HFF-Myc (cell line): ENCODE results near the gene AKAP5.

Experiments used
- DNase-seq: peaks from one replicate; pipeline ENCODE4 v3.0.0-alpha.2; 2011; ENCODE audit warnings: low read depth; ENCODE audit errors: extremely low read depth
- H3K4me3 ChIP-seq: replicated peaks from 2 replicates; pipeline ENCODE4 v1.5.1; 2011; ENCODE audit warnings: low read depth, mild to moderate bottlenecking, control low read depth, low read length
- TF ChIP-seq, protein P1 (sequence below): IDR thresholded peaks from 2 replicates; pipeline ENCODE4 v1.5.1; 2012; ENCODE audit warnings: mild to moderate bottlenecking, low read depth, low read length, control low read depth; ENCODE audit errors: missing control alignments

AKAP5 gene

GRCh38 chr14:64442300-64442988, 22.9 kb upstream of the AKAP5 start:
- TF ChIP-seq, protein P1, sequence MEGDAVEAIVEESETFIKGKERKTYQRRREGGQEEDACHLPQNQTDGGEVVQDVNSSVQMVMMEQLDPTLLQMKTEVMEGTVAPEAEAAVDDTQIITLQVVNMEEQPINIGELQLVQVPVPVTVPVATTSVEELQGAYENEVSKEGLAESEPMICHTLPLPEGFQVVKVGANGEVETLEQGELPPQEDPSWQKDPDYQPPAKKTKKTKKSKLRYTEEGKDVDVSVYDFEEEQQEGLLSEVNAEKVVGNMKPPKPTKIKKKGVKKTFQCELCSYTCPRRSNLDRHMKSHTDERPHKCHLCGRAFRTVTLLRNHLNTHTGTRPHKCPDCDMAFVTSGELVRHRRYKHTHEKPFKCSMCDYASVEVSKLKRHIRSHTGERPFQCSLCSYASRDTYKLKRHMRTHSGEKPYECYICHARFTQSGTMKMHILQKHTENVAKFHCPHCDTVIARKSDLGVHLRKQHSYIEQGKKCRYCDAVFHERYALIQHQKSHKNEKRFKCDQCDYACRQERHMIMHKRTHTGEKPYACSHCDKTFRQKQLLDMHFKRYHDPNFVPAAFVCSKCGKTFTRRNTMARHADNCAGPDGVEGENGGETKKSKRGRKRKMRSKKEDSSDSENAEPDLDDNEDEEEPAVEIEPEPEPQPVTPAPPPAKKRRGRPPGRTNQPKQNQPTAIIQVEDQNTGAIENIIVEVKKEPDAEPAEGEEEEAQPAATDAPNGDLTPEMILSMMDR = no peak
- no peak for DNase-seq
- no peak overlapping the region for H3K4me3 ChIP-seq

GRCh38 chr14:64444140-64444539, 21.2 kb upstream of the AKAP5 start:
- TF ChIP-seq, protein P1 = no peak
- no peak for DNase-seq
- no peak overlapping the region for H3K4me3 ChIP-seq

- TF ChIP-seq, protein P1 = no peak
- H3K4me3 ChIP-seq = no peak overlapping the region
- no peak for DNase-seq
These were observed 20.1 kb upstream of the AKAP5 start for GRCh38 chr14:64444984-64445845.

DNA sequence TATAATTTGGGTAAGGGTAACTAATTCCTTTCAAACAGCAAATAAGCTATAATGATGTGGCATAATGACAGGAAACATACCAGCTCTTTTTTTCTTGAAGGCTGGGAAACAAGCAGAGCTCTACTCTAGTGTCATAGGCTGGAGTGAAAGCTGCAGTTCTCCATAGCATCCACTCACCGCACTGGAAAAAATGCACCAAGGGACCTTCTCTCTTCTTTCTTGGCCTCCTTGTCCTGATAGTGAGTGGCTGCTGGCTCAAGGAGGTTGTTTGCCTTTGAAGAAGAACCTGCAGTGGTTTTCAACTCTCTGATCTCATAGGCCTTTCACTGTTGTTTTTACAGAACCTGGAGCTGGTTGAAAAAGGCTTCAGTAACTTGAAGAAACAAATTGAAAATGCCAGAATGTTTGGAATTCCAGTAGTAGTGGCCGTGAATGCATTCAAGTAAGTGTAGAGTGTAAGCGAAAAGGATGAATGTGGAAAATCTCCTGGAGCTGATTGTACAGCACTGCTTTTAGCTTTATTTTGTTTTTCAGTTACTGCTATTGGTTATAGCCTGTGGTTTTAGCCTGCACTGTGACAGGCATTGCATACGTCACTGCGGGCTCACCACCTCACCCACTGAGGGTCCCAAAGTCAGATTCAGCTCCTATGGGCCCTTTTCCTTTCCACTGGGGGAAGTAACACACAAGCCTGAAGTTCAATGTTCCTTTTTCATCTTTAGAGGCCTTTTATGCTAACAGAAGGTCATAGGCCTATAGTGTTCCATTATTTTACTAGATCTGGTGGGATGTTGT, 17.2 kb upstream of the AKAP5 start:
- TF ChIP-seq, protein P1 = no peak
- H3K4me3 ChIP-seq = no peak overlapping the region
- DNase-seq = no peak

GRCh38 chr14:64450255-64450654, 15.0 kb upstream of the AKAP5 start:
- no peak for DNase-seq
- TF ChIP-seq, protein P1 = no peak
- no peak overlapping the region for H3K4me3 ChIP-seq

DNA sequence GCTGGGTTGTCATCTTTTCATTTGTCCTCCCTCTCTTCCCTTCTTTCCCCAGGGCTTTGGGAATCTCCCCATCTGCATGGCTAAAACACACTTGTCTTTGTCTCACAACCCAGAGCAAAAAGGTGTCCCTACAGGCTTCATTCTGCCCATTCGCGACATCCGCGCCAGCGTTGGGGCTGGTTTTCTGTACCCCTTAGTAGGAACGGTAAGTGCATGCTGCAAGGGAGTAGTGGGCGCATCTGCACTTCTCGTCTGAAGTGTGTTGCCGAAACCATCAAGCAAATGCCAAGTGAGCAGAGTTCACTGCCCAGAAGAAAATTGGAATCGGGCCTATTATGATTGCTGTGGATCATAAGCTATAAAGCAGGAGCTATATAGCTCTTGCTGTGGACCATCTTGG, 10.6 kb upstream of the AKAP5 start:
- no peak for DNase-seq
- TF ChIP-seq, protein P1 = no peak
- no peak overlapping the region for H3K4me3 ChIP-seq
